Thyroid gland (tissue), 4 donors: Measurements from ENCODE around the gene CREBRF. TPM values are rescaled to one million over a fixed set of nuclear protein-coding genes. Genes with fewer than 3 reads are reported as not detected.
"Not testable (repeated sequence)": the region's sequence is repeated elsewhere in the genome, so short reads cannot be mapped to it uniquely, and the experiment has no call there.

ENCODE experiments used
- DNase-seq, 2 donors: peaks; one replicate each; pipeline ENCODE4 v3.0.0-alpha.2; 2019
- H3K27ac ChIP-seq, 3 donors: fragments of 200-600 bp; sonication (generic); 1 replicate in 2 of 3; 2 replicates in 1 of 3; pipeline ENCODE4 v1.5.1; 2016 to 2019; ENCODE audit warnings: mild to moderate bottlenecking in 1 of 3, moderate library complexity in 1 of 3
- H3K27me3 ChIP-seq: fragments of 200-600 bp; sonication (generic); one replicate; pipeline ENCODE4 v1.5.1; 2019
- H3K36me3 ChIP-seq, 2 donors: fragments of 200-600 bp; sonication (generic); one replicate each; pipeline ENCODE4 v1.5.1; 2016 to 2019
- H3K4me1 ChIP-seq, 2 donors: fragments of 200-600 bp; sonication (generic); one replicate each; pipeline ENCODE4 v1.5.1; 2017 to 2019
- H3K4me3 ChIP-seq, 3 donors: fragments of 200-600 bp; sonication (generic); replicated peaks in 1 of 3; 1 replicate in 2 of 3; 2 replicates in 1 of 3; pipeline ENCODE4 v1.5.1; 2016; ENCODE audit warnings: mild to moderate bottlenecking in 1 of 3
- H3K9me3 ChIP-seq: fragments of 200-600 bp; sonication (generic); one replicate; pipeline ENCODE4 v1.5.1; 2017
- CTCF ChIP-seq, 6 experiments: fragments of 200-600 bp in 3 of 6; fragments of 450-650 bp in 3 of 6; sonication (generic) in 3 of 6; IDR thresholded peaks; one replicate each; pipeline ENCODE4 v1.5.1; 2016 to 2019; ENCODE audit warnings: antibody characterized with exemption in 6 of 6, mild to moderate bottlenecking in 2 of 6, inconsistent platforms in 1 of 6, moderate library complexity in 1 of 6
- POLR2A ChIP-seq, 2 donors: fragments of 450-650 bp; IDR thresholded peaks; one replicate each; pipeline ENCODE4 v1.6.1; 2017; ENCODE audit warnings: antibody characterized with exemption in 2 of 2, mild to moderate bottlenecking in 2 of 2, moderate library complexity in 1 of 2
- whole genome bisulfite sequencing, 2 donors: methylation state at CpG; one replicate each; pipeline ENCODE4 v1.1.5; 2017; 5-methylcytosine and 5-hydroxymethylcytosine counted together
- intact Hi-C: fragments of 100-400 bp; cut with DNase I; formaldehyde crosslinking; loops from one replicate; pipeline ENCODE4 v1.15.1; 2023
- total RNA-seq, 4 donors: library from RNA; depleted of rRNA; stranded (reverse); fragments of >200 nt; gene quantifications; one replicate each; pipeline ENCODE4 v1.2.3, GENCODE V29; 2016

CREBRF gene
- total RNA-seq, 4 donors from 2014 or later = 47.7 to 125 (median 77.3) TPM

GRCh38 chr5:173153842-173154241 lies 97.7 kb downstream of the CREBRF start:
- H3K36me3 ChIP-seq = peaks cover 5 to 34% of the 10 kb centered on the region in 2 donors
- WGBS, 2 donors = 90 to 93% methylated on average over 7 of the region's 7 CpGs
- H3K9me3 ChIP-seq = no peaks in the 10 kb centered on the region
- intact Hi-C loops = loop anchor here (10.0 kb wide), 1 partner anchor 111 kb away; no protein-coding TSS in a partner anchor
- H3K4me3 ChIP-seq = no peak overlapping the region
- H3K27ac ChIP-seq = no peak overlapping the region
- TF ChIP-seq CTCF (IDR thresholded peaks at IDR 0.05) (no peak), POLR2A (IDR thresholded peaks at IDR 0.05) (no peak)
- no peaks in the 10 kb centered on the region for H3K4me1 ChIP-seq
- no peaks in the 10 kb centered on the region for H3K27me3 ChIP-seq
- no peak for DNase-seq

DNA sequence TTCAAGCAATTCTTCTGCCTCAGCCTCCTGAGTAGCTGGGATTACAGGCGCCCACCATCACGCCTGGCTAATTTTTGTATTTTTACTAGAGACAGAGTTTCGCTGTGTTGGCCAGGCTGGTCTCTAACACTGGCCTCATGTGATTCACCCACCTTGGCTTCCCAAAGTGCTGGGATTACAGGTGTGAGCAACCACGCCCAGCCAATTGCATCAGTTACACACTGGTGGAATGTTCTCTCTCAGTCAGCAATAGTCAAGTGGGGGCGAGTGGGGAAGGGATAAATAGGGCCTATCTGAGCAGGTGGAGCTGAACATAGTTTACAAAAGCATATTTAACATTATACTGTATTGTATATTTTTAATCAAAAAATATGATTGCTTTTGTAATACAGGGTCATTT lies 98.5 kb downstream of the CREBRF start:
- not testable (repeated sequence) for H3K9me3 ChIP-seq, DNase-seq, H3K4me1 ChIP-seq, H3K4me3 ChIP-seq, H3K27me3 ChIP-seq, H3K27ac ChIP-seq
- peaks cover 5 to 34% of the 10 kb centered on the region in 2 donors for H3K36me3 ChIP-seq
- intact Hi-C loops = loop anchor here (10.0 kb wide), 1 partner anchor 110 kb away; no protein-coding TSS in a partner anchor
- WGBS, 2 donors = 94% methylated on average over 5 of the region's 5 CpGs

- H3K36me3 ChIP-seq = peaks cover 5 to 44% of the 10 kb centered on the region in 2 donors
- WGBS, 2 donors = 66 to 84% methylated on average over 2 of the region's 2 CpGs
- H3K4me3 ChIP-seq = no peak overlapping the region
- H3K27me3 ChIP-seq = no peaks in the 10 kb centered on the region
- no peaks in the 10 kb centered on the region for H3K4me1 ChIP-seq
- TF ChIP-seq POLR2A (IDR thresholded peaks at IDR 0.05) (no peak), CTCF (IDR thresholded peaks at IDR 0.05) (no peak)
- intact Hi-C loops = loop anchor here (10.0 kb wide), 1 partner anchor 109 kb away; no protein-coding TSS in a partner anchor
- no peak for DNase-seq
- H3K9me3 ChIP-seq = no peaks in the 10 kb centered on the region
- no peak overlapping the region for H3K27ac ChIP-seq
Observed at GRCh38 chr5:173155912-173156311, 99.8 kb downstream of the CREBRF start.

DNA sequence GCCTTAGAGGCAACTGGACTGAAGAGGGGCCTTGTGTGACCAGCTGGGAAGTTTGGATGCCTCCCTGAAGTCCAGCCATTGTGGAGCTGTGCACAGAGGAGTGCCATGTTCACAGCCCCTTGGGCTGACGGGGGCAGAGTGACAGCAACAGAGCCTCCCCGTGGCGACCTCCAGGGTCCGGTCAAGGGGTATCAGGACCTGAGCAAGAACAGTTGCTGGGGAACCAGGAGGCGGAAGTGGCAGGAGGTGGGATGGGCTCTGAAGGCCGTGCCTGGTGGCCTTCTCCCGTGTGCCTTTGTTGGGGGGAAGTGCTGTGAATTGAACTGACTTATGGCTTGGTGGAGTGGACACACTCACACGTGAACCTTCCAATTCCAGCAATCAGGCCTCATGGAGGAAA lies 102.2 kb downstream of the CREBRF start:
- Histone ChIP-seq H3K27ac (no peak overlapping the region), H3K27me3 (no peaks in the 10 kb centered on the region), H3K36me3 (peaks cover 5 to 58% of the 10 kb centered on the region in 2 donors), H3K9me3 (no peaks in the 10 kb centered on the region), H3K4me1 (no peaks in the 10 kb centered on the region), H3K4me3 (no peak overlapping the region)
- WGBS, 2 donors = 77 to 89% methylated on average over 4 to 8 of the region's 8 CpGs
- intact Hi-C loops = loop anchor here (10.0 kb wide), 1 partner anchor 106 kb away; no protein-coding TSS in a partner anchor
- TF ChIP-seq CTCF (IDR thresholded peaks at IDR 0.05) = no peak
- no peak for TF ChIP-seq POLR2A (IDR thresholded peaks at IDR 0.05)
- DNase-seq = no peak

DNA sequence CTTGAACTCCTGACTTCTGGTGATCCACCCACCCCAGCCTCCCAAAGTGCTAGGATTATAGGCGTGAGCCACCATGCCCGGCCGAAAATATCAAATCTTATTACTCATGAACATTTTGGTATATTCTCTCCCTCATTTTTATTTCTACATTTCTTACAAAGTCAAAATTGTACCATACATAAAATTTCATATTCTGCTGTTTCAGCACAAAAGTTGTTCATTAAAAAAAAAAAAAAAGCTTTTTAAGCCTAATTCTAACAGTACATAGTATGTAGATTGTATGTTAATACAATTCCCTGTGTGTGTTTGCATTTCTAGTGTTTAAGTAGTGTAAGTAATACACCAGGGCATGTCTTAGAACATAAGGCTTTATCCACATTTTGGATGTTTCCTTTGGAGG lies 103.1 kb downstream of the CREBRF start:
- WGBS, 2 donors = 93 to 97% methylated on average over 3 of the region's 3 CpGs
- DNase-seq = no peak
- H3K9me3 ChIP-seq = no peaks in the 10 kb centered on the region
- no peaks in the 10 kb centered on the region for H3K4me1 ChIP-seq
- H3K36me3 ChIP-seq = peaks cover 10 to 56% of the 10 kb centered on the region in 2 donors
- intact Hi-C loops = loop anchor here (10.0 kb wide), 1 partner anchor 106 kb away; no protein-coding TSS in a partner anchor
- no peak overlapping the region for H3K27ac ChIP-seq
- TF ChIP-seq POLR2A (IDR thresholded peaks at IDR 0.05) (no peak), CTCF (IDR thresholded peaks at IDR 0.05) (no peak)
- H3K4me3 ChIP-seq = no peak overlapping the region
- no peaks in the 10 kb centered on the region for H3K27me3 ChIP-seq
